ENCODE data around the gene MTCL1. TPM values are rescaled to one million over a fixed set of nuclear protein-coding genes. Genes with fewer than 3 reads are reported as not detected.

The MTCL1 gene
- polyA plus RNA-seq, 2 donors: 4.4 to 6.5 TPM

DNA sequence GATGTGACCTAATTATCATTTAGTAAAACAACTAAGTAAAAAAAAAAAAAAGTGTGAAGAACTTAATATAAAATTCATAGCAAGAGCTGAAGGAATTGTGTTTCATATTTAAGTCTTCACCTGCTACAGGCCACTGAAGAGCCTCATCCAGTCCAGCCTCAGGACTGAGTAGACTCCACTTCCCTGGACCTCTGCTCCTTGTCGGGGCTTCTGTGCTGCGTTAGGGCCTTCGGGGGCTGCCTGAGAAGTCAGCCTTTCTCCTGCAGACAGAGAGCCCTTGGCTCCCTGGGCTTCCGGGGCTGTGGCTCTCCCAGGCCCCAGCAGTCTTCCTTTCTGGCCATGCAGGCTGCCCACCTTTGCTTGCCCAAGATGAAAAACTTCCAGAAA, 95.5 kb downstream of the MTCL1 start:
- no peaks in the 10 kb centered on the region for H3K9me3 ChIP-seq (ENCODE audit: control insufficient read depth in 2 of 2, insufficient read depth in 1 of 2, low read depth in 1 of 2, low read length in 1 of 2)
- H3K4me1 ChIP-seq (ENCODE audit: control insufficient read depth in 2 of 2, insufficient read depth in 2 of 2, low read length in 1 of 2): peaks cover 0 to 2% of the 10 kb centered on the region in 2 donors
- WGBS, 2 donors: 72 to 75% methylated on average over 4 of the region's 4 CpGs

DNA sequence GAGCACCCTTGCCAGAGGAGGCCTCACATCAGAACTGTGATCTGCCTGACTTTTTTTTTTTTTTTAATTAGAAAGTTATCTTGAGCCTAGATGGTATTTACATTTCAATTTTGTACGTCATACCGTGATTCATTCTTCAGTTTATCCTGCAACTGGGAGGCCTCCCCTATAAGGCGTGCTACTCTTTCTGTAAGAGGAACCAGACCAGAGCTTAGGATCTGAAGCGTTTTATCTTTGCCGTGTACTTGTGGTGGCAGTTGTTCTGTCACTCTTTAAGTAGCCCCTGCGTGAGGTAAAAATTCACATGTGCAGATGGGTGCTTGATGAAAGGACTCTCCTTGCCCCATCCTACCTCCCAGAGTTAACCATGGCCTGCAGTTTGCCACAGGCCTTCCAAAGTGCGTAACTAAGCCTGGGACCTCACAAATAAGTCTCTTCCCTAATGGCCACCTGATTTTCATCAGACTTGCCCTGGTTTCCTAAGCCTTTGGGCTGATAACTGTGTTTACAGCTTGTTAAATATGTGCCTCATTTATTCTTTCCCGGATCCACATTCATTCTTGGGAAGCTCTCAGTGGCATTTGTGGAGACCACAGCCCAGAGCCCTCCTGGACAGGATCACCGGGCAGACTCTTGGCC, 96.0 kb downstream of the MTCL1 start:
- peaks cover 0 to 2% of the 10 kb centered on the region in 2 donors for H3K4me1 ChIP-seq (ENCODE audit: control insufficient read depth in 2 of 2, insufficient read depth in 2 of 2, low read length in 1 of 2)
- no peaks in the 10 kb centered on the region for H3K9me3 ChIP-seq (ENCODE audit: control insufficient read depth in 2 of 2, insufficient read depth in 1 of 2, low read depth in 1 of 2, low read length in 1 of 2)
- WGBS, 2 donors: 71 to 76% methylated on average over 9 of the region's 9 CpGs
- H3K36me3 ChIP-seq (ENCODE audit: control insufficient read depth in 2 of 2, insufficient read depth in 2 of 2, low read length in 1 of 2): no peaks in the 10 kb centered on the region
- no peaks in the 10 kb centered on the region for H3K27me3 ChIP-seq (ENCODE audit: control insufficient read depth in 1 of 2, insufficient read depth in 2 of 2, low read length in 2 of 2)
- H3K27ac ChIP-seq (ENCODE audit: low read depth in 2 of 2, low read length in 1 of 2): peak overlapping the region; percentile 6 to 76
- H3K4me3 ChIP-seq (ENCODE audit: low read depth in 1 of 2, low read length in 2 of 2): no peak overlapping the region

More for the DNA sequence above, 95.5 kb downstream of the MTCL1 start:
- peak overlapping the region; percentile 52 to 76 for H3K27ac ChIP-seq (ENCODE audit: low read depth in 2 of 2, low read length in 1 of 2)
- H3K4me3 ChIP-seq (ENCODE audit: low read depth in 1 of 2, low read length in 2 of 2): no peak overlapping the region
- H3K36me3 ChIP-seq (ENCODE audit: control insufficient read depth in 2 of 2, insufficient read depth in 2 of 2, low read length in 1 of 2): no peaks in the 10 kb centered on the region
- H3K27me3 ChIP-seq (ENCODE audit: control insufficient read depth in 1 of 2, insufficient read depth in 2 of 2, low read length in 2 of 2): no peaks in the 10 kb centered on the region

GRCh38 chr18:8802017-8802672, 96.8 kb downstream of the MTCL1 start:
- no peaks in the 10 kb centered on the region for H3K27me3 ChIP-seq (ENCODE audit: control insufficient read depth in 1 of 2, insufficient read depth in 2 of 2, low read length in 2 of 2)
- no peaks in the 10 kb centered on the region for H3K9me3 ChIP-seq (ENCODE audit: control insufficient read depth in 2 of 2, insufficient read depth in 1 of 2, low read depth in 1 of 2, low read length in 1 of 2)
- no peak overlapping the region for H3K27ac ChIP-seq (ENCODE audit: low read depth in 2 of 2, low read length in 1 of 2)
- H3K4me1 ChIP-seq (ENCODE audit: control insufficient read depth in 2 of 2, insufficient read depth in 2 of 2, low read length in 1 of 2): peaks cover 0 to 2% of the 10 kb centered on the region in 2 donors
- no peaks in the 10 kb centered on the region for H3K36me3 ChIP-seq (ENCODE audit: control insufficient read depth in 2 of 2, insufficient read depth in 2 of 2, low read length in 1 of 2)
- WGBS, 2 donors: 74 to 75% methylated on average over 6 of the region's 6 CpGs
- no peak overlapping the region for H3K4me3 ChIP-seq (ENCODE audit: low read depth in 1 of 2, low read length in 2 of 2)

DNA sequence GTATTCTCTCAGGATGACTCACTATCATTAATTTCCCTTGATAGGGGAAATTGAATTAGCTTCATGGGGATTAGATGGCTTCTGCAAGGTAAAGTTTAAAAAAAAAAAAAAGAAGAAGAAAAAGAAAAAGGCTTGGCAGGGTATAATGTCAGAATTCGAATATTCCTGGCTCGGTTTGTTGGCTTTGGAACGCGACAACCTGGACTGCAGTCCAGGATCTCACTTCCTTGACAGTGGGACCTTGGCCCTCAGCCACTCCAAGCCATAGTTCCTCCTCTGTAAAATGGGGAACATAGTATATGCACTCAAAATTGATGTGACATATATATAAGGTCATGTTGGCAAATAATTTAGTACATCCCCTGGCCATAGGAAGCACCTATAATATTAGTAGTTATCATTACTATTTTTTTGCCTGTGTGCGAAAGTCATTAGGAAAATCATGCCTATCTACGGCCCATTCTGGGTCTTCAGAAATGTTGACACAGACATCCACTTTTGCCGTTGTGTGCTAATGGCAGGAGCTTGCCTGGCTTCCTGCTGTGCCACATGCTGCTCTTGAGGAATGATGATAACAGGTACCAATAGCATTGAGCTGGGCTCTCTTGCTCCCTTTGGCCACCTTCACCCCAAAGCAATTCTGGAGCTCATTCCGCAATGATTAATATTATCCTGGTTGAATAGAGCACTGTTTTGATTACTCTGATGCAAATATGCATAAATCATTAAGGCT, 97.9 kb downstream of the MTCL1 start:
- WGBS, 2 donors: 63 to 68% methylated on average over 8 of the region's 8 CpGs
- H3K9me3 ChIP-seq (ENCODE audit: control insufficient read depth in 2 of 2, insufficient read depth in 1 of 2, low read depth in 1 of 2, low read length in 1 of 2): no peaks in the 10 kb centered on the region
- no peaks in the 10 kb centered on the region for H3K27me3 ChIP-seq (ENCODE audit: control insufficient read depth in 1 of 2, insufficient read depth in 2 of 2, low read length in 2 of 2)
- no peaks in the 10 kb centered on the region for H3K36me3 ChIP-seq (ENCODE audit: control insufficient read depth in 2 of 2, insufficient read depth in 2 of 2, low read length in 1 of 2)
- H3K27ac ChIP-seq (ENCODE audit: low read depth in 2 of 2, low read length in 1 of 2): no peak overlapping the region
- peaks cover 0 to 2% of the 10 kb centered on the region in 2 donors for H3K4me1 ChIP-seq (ENCODE audit: control insufficient read depth in 2 of 2, insufficient read depth in 2 of 2, low read length in 1 of 2)
- no peak overlapping the region for H3K4me3 ChIP-seq (ENCODE audit: low read depth in 1 of 2, low read length in 2 of 2)

DNA sequence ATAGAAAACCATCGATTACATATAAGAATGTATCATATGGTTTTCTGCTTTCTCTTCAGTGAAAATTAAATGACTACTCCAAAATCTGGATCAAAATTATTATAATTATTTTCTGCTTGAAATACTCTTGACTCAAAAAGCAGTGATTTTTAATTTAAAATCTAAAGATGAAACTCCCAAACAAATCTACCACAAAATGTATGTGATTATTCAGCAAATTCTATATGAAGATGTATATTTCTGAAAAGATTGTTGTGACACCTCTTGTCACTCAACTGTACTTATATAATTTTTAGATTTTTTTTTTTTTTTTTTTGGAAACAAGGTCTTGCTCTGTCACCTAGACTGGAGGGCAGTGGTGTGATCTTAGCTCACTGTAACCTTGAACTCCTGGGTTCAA, 98.6 kb downstream of the MTCL1 start:
- Histone ChIP-seq H3K27ac (ENCODE audit: low read depth in 2 of 2, low read length in 1 of 2) (no peak overlapping the region), H3K4me1 (ENCODE audit: control insufficient read depth in 2 of 2, insufficient read depth in 2 of 2, low read length in 1 of 2) (peaks cover 0 to 2% of the 10 kb centered on the region in 2 donors), H3K36me3 (ENCODE audit: control insufficient read depth in 2 of 2, insufficient read depth in 2 of 2, low read length in 1 of 2) (no peaks in the 10 kb centered on the region), H3K4me3 (ENCODE audit: low read depth in 1 of 2, low read length in 2 of 2) (no peak overlapping the region), H3K9me3 (ENCODE audit: control insufficient read depth in 2 of 2, insufficient read depth in 1 of 2, low read depth in 1 of 2, low read length in 1 of 2) (no peaks in the 10 kb centered on the region), H3K27me3 (ENCODE audit: control insufficient read depth in 1 of 2, insufficient read depth in 2 of 2, low read length in 2 of 2) (no peaks in the 10 kb centered on the region)
- 97% methylated on average over 1 of the region's 1 CpG for WGBS, 2 donors

- 85 to 95% methylated on average over 4 of the region's 4 CpGs for WGBS, 2 donors
- Histone ChIP-seq H3K4me1 (ENCODE audit: control insufficient read depth in 2 of 2, insufficient read depth in 2 of 2, low read length in 1 of 2) (no peaks in the 10 kb centered on the region), H3K9me3 (ENCODE audit: control insufficient read depth in 2 of 2, insufficient read depth in 1 of 2, low read depth in 1 of 2, low read length in 1 of 2) (no peaks in the 10 kb centered on the region), H3K27me3 (ENCODE audit: control insufficient read depth in 1 of 2, insufficient read depth in 2 of 2, low read length in 2 of 2) (no peaks in the 10 kb centered on the region), H3K27ac (ENCODE audit: low read depth in 2 of 2, low read length in 1 of 2) (no peak overlapping the region), H3K4me3 (ENCODE audit: low read depth in 1 of 2, low read length in 2 of 2) (no peak overlapping the region), H3K36me3 (ENCODE audit: control insufficient read depth in 2 of 2, insufficient read depth in 2 of 2, low read length in 1 of 2) (no peaks in the 10 kb centered on the region)
Measured at GRCh38 chr18:8805552-8805951, 100.2 kb downstream of the MTCL1 start.

DNA sequence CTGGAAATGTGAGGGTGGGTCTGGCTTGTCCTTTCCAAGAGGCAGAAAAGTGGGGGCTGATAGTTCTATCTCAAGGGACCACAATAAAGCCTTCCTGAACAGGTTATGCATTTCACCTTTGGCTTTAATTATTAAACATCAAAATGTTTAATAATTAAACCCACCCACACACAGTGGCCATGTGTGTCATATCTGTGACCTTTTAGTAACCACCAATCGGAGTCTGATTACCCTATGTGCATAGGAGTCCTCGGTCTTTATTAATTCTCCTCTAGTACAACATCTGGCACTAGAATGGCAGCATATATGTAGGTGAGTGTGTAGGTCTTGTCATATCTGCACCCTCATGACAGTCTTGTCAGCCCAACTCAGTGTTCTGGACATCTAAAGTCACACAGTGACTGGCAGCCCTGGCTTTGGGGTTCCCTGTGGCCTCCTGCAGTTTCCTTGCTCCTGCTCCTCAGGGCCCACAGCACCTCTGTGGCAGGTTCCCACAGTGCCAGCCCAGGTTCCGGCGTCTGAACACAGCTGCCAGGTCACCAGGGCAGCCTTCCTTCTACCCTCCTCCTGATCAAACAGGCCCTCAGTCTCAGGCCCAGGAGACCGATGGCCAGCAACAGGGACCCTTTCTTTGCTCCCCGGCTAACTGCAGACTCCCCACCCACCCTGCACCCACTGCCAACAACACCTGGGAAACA, 100.9 kb downstream of the MTCL1 start:
- no peak overlapping the region for H3K27ac ChIP-seq (ENCODE audit: low read depth in 2 of 2, low read length in 1 of 2)

DNA sequence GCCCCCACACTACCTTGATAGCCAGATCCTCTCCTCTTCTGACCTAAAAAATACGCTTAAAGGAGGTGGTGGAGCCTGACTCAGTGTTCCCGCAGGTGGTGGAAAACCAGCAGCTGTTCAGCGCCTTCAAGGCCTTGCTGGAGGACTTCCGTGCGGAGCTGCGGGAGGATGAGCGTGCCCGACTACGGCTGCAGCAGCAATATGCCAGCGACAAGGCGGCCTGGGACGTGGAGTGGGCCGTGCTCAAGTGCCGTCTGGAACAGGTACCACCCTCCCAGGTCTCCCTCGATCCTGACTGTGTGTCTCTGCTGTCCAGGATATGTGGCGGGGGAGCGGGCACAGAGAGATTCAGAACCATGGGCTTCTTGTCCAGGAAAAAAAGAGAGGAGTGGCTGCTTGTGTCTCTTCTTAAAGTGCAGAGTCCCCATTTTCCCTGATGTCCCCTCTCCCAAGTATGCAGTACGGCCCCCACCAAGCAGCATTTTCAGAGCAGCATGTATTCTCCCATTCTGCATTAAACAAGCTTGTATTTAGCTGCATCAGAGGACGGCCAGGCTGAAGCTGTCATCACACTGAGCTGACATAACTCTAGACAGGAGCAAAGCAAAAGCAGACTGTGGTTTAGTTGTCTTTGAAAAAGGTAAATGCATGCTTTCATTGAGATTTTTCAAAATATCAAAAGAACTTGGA, 101.6 kb downstream of the MTCL1 start:
- H3K27ac ChIP-seq (ENCODE audit: low read depth in 2 of 2, low read length in 1 of 2): no peak overlapping the region
- WGBS, 2 donors: 92 to 95% methylated on average over 19 of the region's 19 CpGs
- H3K27me3 ChIP-seq (ENCODE audit: control insufficient read depth in 1 of 2, insufficient read depth in 2 of 2, low read length in 2 of 2): no peaks in the 10 kb centered on the region
- H3K36me3 ChIP-seq (ENCODE audit: control insufficient read depth in 2 of 2, insufficient read depth in 2 of 2, low read length in 1 of 2): no peaks in the 10 kb centered on the region
- H3K4me1 ChIP-seq (ENCODE audit: control insufficient read depth in 2 of 2, insufficient read depth in 2 of 2, low read length in 1 of 2): no peaks in the 10 kb centered on the region
- no peak overlapping the region for H3K4me3 ChIP-seq (ENCODE audit: low read depth in 1 of 2, low read length in 2 of 2)
- no peaks in the 10 kb centered on the region for H3K9me3 ChIP-seq (ENCODE audit: control insufficient read depth in 2 of 2, insufficient read depth in 1 of 2, low read depth in 1 of 2, low read length in 1 of 2)

More for the DNA sequence above, 100.9 kb downstream of the MTCL1 start:
- 72 to 94% methylated on average over 6 of the region's 6 CpGs for WGBS, 2 donors
- no peaks in the 10 kb centered on the region for H3K36me3 ChIP-seq (ENCODE audit: control insufficient read depth in 2 of 2, insufficient read depth in 2 of 2, low read length in 1 of 2)
- H3K4me3 ChIP-seq (ENCODE audit: low read depth in 1 of 2, low read length in 2 of 2): no peak overlapping the region
- H3K9me3 ChIP-seq (ENCODE audit: control insufficient read depth in 2 of 2, insufficient read depth in 1 of 2, low read depth in 1 of 2, low read length in 1 of 2): no peaks in the 10 kb centered on the region
- no peaks in the 10 kb centered on the region for H3K4me1 ChIP-seq (ENCODE audit: control insufficient read depth in 2 of 2, insufficient read depth in 2 of 2, low read length in 1 of 2)
- no peaks in the 10 kb centered on the region for H3K27me3 ChIP-seq (ENCODE audit: control insufficient read depth in 1 of 2, insufficient read depth in 2 of 2, low read length in 2 of 2)

- H3K36me3 ChIP-seq (ENCODE audit: control insufficient read depth in 2 of 2, insufficient read depth in 2 of 2, low read length in 1 of 2): no peaks in the 10 kb centered on the region
- H3K4me3 ChIP-seq (ENCODE audit: low read depth in 1 of 2, low read length in 2 of 2): no peak overlapping the region
- WGBS, 2 donors: 68 to 74% methylated on average over 3 of the region's 3 CpGs
- H3K9me3 ChIP-seq (ENCODE audit: control insufficient read depth in 2 of 2, insufficient read depth in 1 of 2, low read depth in 1 of 2, low read length in 1 of 2): no peaks in the 10 kb centered on the region
- H3K27me3 ChIP-seq (ENCODE audit: control insufficient read depth in 1 of 2, insufficient read depth in 2 of 2, low read length in 2 of 2): no peaks in the 10 kb centered on the region
- no peaks in the 10 kb centered on the region for H3K4me1 ChIP-seq (ENCODE audit: control insufficient read depth in 2 of 2, insufficient read depth in 2 of 2, low read length in 1 of 2)
- H3K27ac ChIP-seq (ENCODE audit: low read depth in 2 of 2, low read length in 1 of 2): no peak overlapping the region
Measured at GRCh38 chr18:8807488-8807805, 102.1 kb downstream of the MTCL1 start.

All from esophagus (tissue), 2 donors.